Activated naive CD4-positive, alpha-beta T cell treated with anti-CD3 and anti-CD28 coated beads, Interleukin-2, amount 50 U/mL, for 24 hours (primary cell): ENCODE data around the gene GNG7.
A peak's percentile ranks its signal among the peaks of the same experiment; 100 is the strongest.

Experiments
- H3K27ac Mint-ChIP-seq: one replicate; pipeline ENCODE4 v1.8.0; 2021; ENCODE audit warnings: mild to moderate bottlenecking, mixed read lengths
- H3K27me3 Mint-ChIP-seq: one replicate; pipeline ENCODE4 v1.8.0; 2021; ENCODE audit warnings: mixed read lengths
- H3K36me3 Mint-ChIP-seq: one replicate; pipeline ENCODE4 v1.8.0; 2021; ENCODE audit warnings: mixed read lengths
- H3K4me1 Mint-ChIP-seq: one replicate; pipeline ENCODE4 v1.8.0; 2021; ENCODE audit warnings: mixed read lengths
- H3K4me3 Mint-ChIP-seq: one replicate; pipeline ENCODE4 v1.8.0; 2021; ENCODE audit warnings: mild to moderate bottlenecking, mixed read lengths
- H3K9me3 Mint-ChIP-seq: one replicate; pipeline ENCODE4 v1.8.0; 2021; ENCODE audit warnings: mixed read lengths

Gene GNG7

DNA sequence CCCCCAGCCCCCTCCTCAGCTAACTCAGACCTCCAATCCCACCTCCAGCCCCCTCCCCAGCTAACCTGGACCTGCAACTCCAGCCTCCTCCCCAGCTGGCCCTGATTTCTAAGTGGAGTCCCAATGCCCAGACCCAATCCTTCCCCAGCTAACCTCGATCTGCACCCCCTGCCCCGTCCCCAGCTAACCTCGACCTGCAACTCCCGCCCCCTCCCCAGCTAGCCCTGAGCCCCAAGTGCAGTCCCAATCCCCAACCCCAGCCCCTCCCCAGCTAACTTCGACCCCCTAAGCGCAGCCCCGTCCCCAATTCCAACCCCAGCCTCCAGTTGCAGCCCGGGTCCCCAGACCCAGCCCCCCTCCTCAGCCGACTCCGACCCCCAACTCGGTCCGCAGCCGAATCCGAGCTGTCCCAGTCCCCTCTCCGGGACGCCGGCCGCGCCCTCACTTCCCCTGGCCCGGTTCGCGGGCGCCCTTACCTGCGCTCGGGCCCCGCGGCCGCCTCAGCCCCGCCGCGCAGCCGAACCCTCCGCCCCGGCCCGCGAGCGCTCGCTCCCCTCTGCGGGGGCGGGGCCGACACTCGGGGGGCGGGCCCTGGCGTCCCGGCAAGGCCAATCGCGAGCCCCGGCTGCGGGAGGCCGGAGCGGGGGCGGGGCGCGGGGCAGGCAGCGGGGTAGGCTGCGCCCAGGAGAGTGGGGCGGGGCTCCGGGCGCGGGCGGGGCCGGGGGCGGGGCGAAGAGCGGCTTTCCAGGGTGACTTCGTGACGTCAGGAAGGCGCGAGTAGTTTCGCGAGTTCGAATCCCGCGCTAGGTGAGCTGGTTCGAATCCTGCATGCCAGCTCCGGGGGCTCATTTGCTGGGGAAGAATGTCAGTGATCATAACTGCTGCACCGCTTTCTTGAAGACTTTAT is at the start of gene GNG7:
Gene GNG7, minus strand, starts transcription at position 525 of the 907 bp plus-strand sequence. CDS start 182,006 bp downstream, outside the sequence.
- peak within 1 kb of the TSS; percentile 77 for H3K4me3 Mint-ChIP-seq
- no peaks in the 10 kb centered on the region for H3K9me3 Mint-ChIP-seq
- H3K36me3 Mint-ChIP-seq = no peaks in the 10 kb centered on the region
- H3K27ac Mint-ChIP-seq = peak within 1 kb of the TSS; percentile 65
- H3K27me3 Mint-ChIP-seq = no peaks in the 10 kb centered on the region
- peaks cover 34% of the 10 kb centered on the region for H3K4me1 Mint-ChIP-seq

DNA sequence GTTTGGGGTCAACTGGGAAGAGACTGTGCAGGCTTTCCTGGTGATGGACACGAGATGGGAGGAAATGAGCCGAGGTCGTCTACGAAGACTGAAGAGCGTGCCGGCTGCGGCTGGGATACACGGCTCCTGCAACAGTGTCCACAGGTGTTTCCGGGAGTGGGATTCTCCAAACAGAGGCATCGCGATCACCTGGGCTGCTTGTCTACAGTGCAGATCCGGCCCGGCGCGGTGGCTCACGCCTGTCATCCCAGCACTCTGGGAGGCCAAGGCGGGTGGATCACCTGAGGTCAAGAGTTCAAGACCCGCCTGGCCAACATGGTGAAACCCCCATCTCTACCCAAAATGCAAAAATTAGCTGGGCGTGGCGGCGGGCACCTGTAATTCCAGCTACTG is 48.9 kb upstream of the GNG7 start:
- Mint-ChIP-seq H3K4me3 (no peak overlapping the region), H3K27ac (no peak overlapping the region), H3K27me3 (no peaks in the 10 kb centered on the region), H3K9me3 (no peaks in the 10 kb centered on the region), H3K4me1 (no peaks in the 10 kb centered on the region), H3K36me3 (peaks cover 2% of the 10 kb centered on the region)

GRCh38 chr19:2750808-2751437 is 48.4 kb upstream of the GNG7 start:
- Mint-ChIP-seq H3K27ac (no peak overlapping the region), H3K27me3 (no peaks in the 10 kb centered on the region), H3K4me1 (no peaks in the 10 kb centered on the region), H3K36me3 (no peaks in the 10 kb centered on the region), H3K9me3 (no peaks in the 10 kb centered on the region), H3K4me3 (no peak overlapping the region)

- Mint-ChIP-seq H3K4me3 (no peak overlapping the region), H3K36me3 (no peaks in the 10 kb centered on the region), H3K27me3 (peaks cover 2% of the 10 kb centered on the region), H3K27ac (no peak overlapping the region), H3K9me3 (no peaks in the 10 kb centered on the region), H3K4me1 (no peaks in the 10 kb centered on the region)
These were observed 44.9 kb upstream of the GNG7 start for GRCh38 chr19:2747349-2747748.

DNA sequence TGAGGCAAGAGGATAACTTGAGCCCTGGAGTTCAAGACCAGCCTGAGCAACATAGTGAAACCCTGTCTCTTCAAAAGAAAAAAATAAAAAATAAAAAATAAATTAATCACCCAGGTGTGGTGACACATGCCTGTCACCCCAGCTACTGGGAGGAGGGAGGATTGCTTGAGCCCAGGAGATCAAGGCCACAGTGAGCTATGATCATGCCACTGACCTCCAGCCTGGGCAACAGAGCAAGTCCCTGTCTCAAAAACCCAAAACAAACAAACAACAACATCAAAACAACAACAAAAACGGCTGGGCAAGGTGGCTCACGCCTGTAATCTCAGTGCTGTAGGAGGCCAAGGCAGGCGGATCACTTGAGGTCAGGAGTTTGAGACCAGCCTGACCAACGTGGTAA is 41.6 kb upstream of the GNG7 start:
- Mint-ChIP-seq H3K27ac (no peak overlapping the region), H3K9me3 (no peaks in the 10 kb centered on the region), H3K36me3 (no peaks in the 10 kb centered on the region)

GRCh38 chr19:2743099-2743498 is 40.6 kb upstream of the GNG7 start:
- Mint-ChIP-seq H3K4me3 (no peak overlapping the region), H3K27me3 (peaks cover 5% of the 10 kb centered on the region), H3K9me3 (no peaks in the 10 kb centered on the region), H3K27ac (no peak overlapping the region), H3K4me1 (peaks cover 17% of the 10 kb centered on the region), H3K36me3 (peaks cover 2% of the 10 kb centered on the region)

More for the DNA sequence above, 41.6 kb upstream of the GNG7 start:
- Mint-ChIP-seq H3K4me1 (peaks cover 8% of the 10 kb centered on the region), H3K27me3 (peaks cover 5% of the 10 kb centered on the region), H3K4me3 (no peak overlapping the region)

GRCh38 chr19:2740314-2740656 is 37.8 kb upstream of the GNG7 start:
- Mint-ChIP-seq H3K4me1 (peaks cover 23% of the 10 kb centered on the region), H3K27ac (no peak overlapping the region), H3K27me3 (peaks cover 5% of the 10 kb centered on the region), H3K36me3 (peaks cover 11% of the 10 kb centered on the region), H3K9me3 (no peaks in the 10 kb centered on the region), H3K4me3 (peak overlapping the region; percentile 93)

- H3K27me3 Mint-ChIP-seq = peaks cover 5% of the 10 kb centered on the region
- H3K27ac Mint-ChIP-seq = peak within 1 kb of the TSS; percentile 84
- peaks cover 12% of the 10 kb centered on the region for H3K36me3 Mint-ChIP-seq
These were observed 37.3 kb upstream of the GNG7 start, which contains the start of gene SLC39A3 for GRCh38 chr19:2739602-2740313. Gene SLC39A3 (minus strand): TSS chr19:2740017. CDS start chr19:2737257, 2,760 bp downstream.

DNA sequence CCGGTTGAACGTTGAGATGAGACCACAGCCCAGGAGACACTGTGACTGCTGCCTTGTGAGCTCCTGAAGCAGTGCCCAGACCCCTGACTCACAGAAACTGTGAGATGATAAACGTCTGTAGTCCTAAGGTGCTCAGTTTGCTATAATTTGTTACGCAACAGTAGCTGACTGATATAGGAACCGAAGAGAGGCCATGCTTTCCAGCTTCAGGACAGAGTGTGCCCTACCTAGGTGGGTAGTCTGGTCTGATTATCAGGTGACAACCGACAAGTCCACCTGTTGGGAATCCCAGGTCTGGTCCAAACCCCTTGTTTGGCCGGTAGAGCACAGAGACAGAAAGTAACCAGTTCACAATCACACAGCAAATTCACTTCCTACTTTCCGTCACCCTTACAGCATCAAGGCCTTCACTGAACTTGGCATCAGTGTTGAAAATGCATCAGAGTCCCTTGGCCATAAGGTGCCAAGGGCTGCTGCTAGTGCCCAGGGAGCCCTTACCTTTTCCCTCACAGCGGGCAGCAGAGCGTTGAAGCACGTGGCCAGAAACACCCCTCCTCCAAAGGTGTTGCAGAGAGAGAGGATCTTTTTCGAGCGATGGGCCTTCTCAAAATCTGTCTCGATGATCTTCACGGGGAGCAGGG is 34.2 kb upstream of the GNG7 start:
- peaks cover 28% of the 10 kb centered on the region for H3K4me1 Mint-ChIP-seq
- H3K27ac Mint-ChIP-seq = no peak overlapping the region
- peaks cover 16% of the 10 kb centered on the region for H3K36me3 Mint-ChIP-seq
- no peaks in the 10 kb centered on the region for H3K9me3 Mint-ChIP-seq
- H3K27me3 Mint-ChIP-seq = no peaks in the 10 kb centered on the region
- no peak overlapping the region for H3K4me3 Mint-ChIP-seq

More at GRCh38 chr19:2739602-2740313, 37.3 kb upstream of the GNG7 start, which contains the start of gene SLC39A3:
- peak within 1 kb of the TSS; percentile 93 for H3K4me3 Mint-ChIP-seq
- H3K4me1 Mint-ChIP-seq = peaks cover 25% of the 10 kb centered on the region
- no peaks in the 10 kb centered on the region for H3K9me3 Mint-ChIP-seq

DNA sequence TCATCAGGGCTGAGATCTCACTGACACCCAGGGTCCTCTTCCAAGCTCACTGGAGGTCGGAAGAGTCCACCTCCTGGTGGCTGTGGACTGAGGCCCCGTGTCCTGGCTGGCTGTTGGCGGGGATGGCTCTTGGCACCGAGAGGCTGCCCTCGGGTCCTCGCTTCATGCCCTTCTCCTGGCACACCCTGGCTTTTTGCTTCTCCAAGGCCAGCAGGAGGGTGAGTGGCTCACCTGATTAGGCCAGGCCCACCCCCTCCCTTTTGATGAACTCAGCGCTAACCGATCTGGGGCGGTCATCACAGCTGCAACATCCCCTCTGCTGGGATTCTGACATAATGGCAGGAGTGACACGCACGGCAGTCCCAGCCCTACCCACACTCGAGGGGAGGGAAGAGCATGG is 32.9 kb upstream of the GNG7 start:
- Mint-ChIP-seq H3K27me3 (no peaks in the 10 kb centered on the region), H3K4me1 (peaks cover 27% of the 10 kb centered on the region), H3K9me3 (no peaks in the 10 kb centered on the region), H3K4me3 (no peak overlapping the region), H3K27ac (no peak overlapping the region), H3K36me3 (peaks cover 16% of the 10 kb centered on the region)

DNA sequence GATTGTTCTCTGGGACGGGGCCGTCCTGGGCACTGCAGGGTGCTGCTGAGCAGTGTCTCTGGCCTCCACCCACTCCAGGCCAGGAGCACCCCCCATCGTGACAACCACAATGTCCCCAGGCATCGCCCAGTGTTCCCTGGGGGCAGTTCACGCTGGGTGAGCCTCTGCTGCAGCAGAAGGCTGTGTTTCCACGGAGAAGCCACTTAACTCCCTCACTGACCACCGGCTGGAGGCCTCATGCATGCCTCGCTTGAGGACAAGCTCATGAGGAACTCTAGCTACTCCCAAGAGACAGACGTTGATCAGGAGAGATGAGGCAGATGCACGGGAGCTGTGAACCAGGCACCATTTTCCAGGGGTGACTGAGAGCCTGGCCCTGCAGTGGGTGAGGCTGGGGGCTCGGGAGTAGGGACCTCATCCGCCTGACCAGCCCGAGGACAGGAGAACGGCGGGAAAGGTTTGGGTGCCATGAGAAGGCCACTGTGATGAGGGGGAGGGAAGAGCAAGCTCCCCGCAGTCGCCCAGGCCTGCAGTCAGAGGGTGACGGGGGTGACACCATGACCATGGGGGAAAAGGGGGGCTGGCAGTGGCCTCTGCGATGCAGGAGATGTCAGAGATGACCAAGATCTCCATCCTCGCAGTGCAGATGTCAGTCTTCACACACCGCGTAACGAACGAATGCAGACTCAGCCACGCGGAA is 32.2 kb upstream of the GNG7 start:
- no peaks in the 10 kb centered on the region for H3K9me3 Mint-ChIP-seq
- H3K27me3 Mint-ChIP-seq = no peaks in the 10 kb centered on the region
- H3K4me1 Mint-ChIP-seq = peaks cover 23% of the 10 kb centered on the region
- H3K36me3 Mint-ChIP-seq = peaks cover 16% of the 10 kb centered on the region
- H3K4me3 Mint-ChIP-seq = no peak overlapping the region
- no peak overlapping the region for H3K27ac Mint-ChIP-seq

DNA sequence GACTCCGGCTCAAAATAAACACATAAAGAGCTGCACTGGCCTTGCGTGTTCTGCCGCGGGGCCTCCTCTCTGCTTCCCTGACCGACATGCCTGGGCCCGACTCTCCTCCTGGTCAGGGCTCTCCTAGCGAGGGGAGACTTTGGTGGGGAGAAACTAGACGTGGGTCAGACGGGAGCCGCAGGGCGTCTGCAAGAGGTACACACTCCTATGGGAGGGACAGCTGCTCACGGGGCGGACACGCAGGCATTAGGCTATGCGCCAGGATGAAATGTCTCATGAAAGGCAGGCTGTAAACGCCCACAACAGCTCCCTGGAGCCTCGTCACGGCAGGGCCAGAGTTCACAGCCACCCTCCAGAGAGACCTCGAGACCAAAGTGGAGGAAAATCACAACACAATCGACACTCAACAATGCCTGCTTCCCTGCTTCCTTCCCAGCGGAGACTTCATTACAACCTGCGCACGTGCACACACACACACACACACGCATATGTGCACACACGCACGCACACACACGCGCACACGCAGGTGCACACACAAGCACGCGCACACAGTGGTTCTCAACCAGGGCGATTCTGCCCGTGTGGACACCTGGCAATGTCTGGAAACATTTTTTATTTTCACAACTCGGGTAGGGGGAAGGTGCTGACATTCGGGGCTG is 31.6 kb upstream of the GNG7 start:
- H3K27ac Mint-ChIP-seq = no peak overlapping the region
- H3K4me1 Mint-ChIP-seq = peaks cover 19% of the 10 kb centered on the region
- H3K4me3 Mint-ChIP-seq = no peak overlapping the region
- no peaks in the 10 kb centered on the region for H3K27me3 Mint-ChIP-seq
- H3K36me3 Mint-ChIP-seq = peaks cover 16% of the 10 kb centered on the region
- no peaks in the 10 kb centered on the region for H3K9me3 Mint-ChIP-seq

DNA sequence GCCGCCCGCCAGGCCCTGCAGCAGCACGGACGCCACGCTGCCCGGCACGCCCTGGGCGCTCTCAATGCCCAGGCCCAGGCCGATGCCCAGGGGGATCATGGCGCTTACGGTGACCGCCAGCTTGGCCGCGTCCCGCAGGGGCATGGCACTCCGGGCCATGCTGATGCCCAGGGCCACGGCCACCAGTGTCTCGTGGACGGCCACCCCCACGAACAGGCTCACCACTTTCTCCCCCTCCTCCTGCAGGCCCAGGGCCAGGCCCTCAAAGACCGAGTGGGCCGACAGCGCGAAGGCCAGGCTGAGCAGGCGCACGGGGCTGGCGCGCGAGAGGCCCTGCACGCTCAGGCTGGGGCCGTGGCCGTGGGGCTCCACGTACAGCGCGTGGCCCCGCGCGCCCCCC is 30.4 kb upstream of the GNG7 start:
- H3K4me3 Mint-ChIP-seq = no peak overlapping the region
- H3K9me3 Mint-ChIP-seq = no peaks in the 10 kb centered on the region
- H3K36me3 Mint-ChIP-seq = peaks cover 13% of the 10 kb centered on the region
- H3K27me3 Mint-ChIP-seq = no peaks in the 10 kb centered on the region
- H3K27ac Mint-ChIP-seq = no peak overlapping the region
- peaks cover 11% of the 10 kb centered on the region for H3K4me1 Mint-ChIP-seq

DNA sequence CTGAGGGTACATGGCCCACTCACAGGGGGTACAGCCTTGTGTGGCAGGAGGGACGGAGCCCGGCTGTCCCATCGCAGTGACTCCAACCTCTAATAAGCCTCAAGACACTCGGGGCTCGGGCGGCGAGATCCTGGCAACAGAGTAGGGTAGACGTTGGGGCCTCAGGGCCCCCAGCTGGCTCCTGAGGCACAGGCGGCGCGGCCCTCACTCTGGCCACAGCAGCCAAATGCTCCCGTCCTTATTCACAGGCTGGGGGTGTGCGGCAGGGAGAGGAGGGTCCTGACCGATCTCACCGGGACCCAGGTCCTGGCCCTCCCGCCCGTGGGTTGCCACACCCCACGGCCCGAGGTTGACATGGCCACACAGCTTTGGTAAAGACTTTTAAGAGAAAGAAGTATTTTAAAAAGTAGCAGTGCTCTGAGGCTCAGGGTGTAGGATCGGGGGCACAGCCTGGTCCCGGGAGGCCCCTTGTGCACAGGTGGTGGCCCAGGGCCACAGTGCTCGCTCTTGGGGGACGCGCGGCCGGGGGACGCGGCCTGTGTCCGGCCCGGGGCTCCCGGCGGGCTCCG is 29.7 kb upstream of the GNG7 start:
- peaks cover 11% of the 10 kb centered on the region for H3K4me1 Mint-ChIP-seq
- no peaks in the 10 kb centered on the region for H3K27me3 Mint-ChIP-seq
- no peaks in the 10 kb centered on the region for H3K9me3 Mint-ChIP-seq
- H3K4me3 Mint-ChIP-seq = no peak overlapping the region
- no peak overlapping the region for H3K27ac Mint-ChIP-seq
- peaks cover 13% of the 10 kb centered on the region for H3K36me3 Mint-ChIP-seq
